GM12878 (cell line): ENCODE data around the gene AKAP5. TPM values are rescaled to one million over a fixed set of nuclear protein-coding genes. Genes with fewer than 3 reads are reported as not detected.

ENCODE experiments used
- ATAC-seq: fragments of 200-7000 bp; cut with Tn5 transposase; 3 replicates; pipeline ENCODE4 v1.9.1; 2020; ENCODE audit warnings: mild to moderate bottlenecking, moderate library complexity
- BruUV-seq: library from RNA; stranded (reverse); fragments of 400-500 nt; replicated peaks from 2 replicates; lab custom pipeline; 2021; lab: Mats Ljungman, UMichigan
- CTCF ChIA-PET: fragments of 300-600 bp; sonication (Branson Sonifier 250); formaldehyde crosslinking; extraction: SDS; loops from one replicate; lab custom pipeline; 2021; ENCODE audit warnings: inconsistent platforms; lab: Yijun Ruan, JAX
- POLR2A ChIA-PET: fragments of 350-600 bp; formaldehyde crosslinking; extraction: SDS; loops from one replicate; lab custom pipeline; 2021; ENCODE audit warnings: inconsistent platforms; lab: Charles Lee
- RAD21 ChIA-PET: fragments of 300-600 bp; sonication (Branson Sonifier 250); formaldehyde crosslinking; loops from one replicate; lab custom pipeline; 2023; ENCODE audit warnings: antibody characterized with exemption; ENCODE audit not compliant: unreplicated experiment; lab: Charles Lee
- SMC1A ChIA-PET: fragments of 300-600 bp; sonication (Branson Sonifier 250); formaldehyde crosslinking; loops from one replicate; lab custom pipeline; 2023; ENCODE audit not compliant: unreplicated experiment, uncharacterized antibody; lab: Charles Lee
- DNase-seq: peaks from one replicate; pipeline ENCODE4 v3.0.0-alpha.2; 2011; ENCODE audit warnings: low read depth, low spot score
- FAIRE-seq: peaks from 3 replicates; lab custom pipeline; 2011; peaks lifted over from hg19 to GRCh38; lab: Jason Lieb, UNC
- H2AFZ ChIP-seq: 2 replicates; pipeline ENCODE4 v1.6.0; 2011; ENCODE audit warnings: low read depth, low read length, control low read depth; ENCODE audit not compliant: control insufficient read depth
- H3K27ac ChIP-seq: 2 replicates; pipeline ENCODE4 v1.5.1; 2011; ENCODE audit warnings: control low read depth; ENCODE audit not compliant: control insufficient read depth, insufficient read depth
- H3K27me3 ChIP-seq, 2 experiments: replicated peaks in 1 of 2; 2 replicates each; pipeline versions ENCODE4 v1.6.0 to v1.6.1; 2011; ENCODE audit warnings: low read length in 1 of 2; ENCODE audit not compliant: control insufficient read depth in 2 of 2, insufficient read depth in 2 of 2
- H3K36me3 ChIP-seq, 2 experiments: 2 replicates each; pipeline ENCODE4 v1.5.1; 2011; ENCODE audit warnings: low read length in 1 of 2; ENCODE audit not compliant: control insufficient read depth in 2 of 2, insufficient read depth in 2 of 2
- H3K4me1 ChIP-seq: 2 replicates; pipeline ENCODE4 v1.6.1; 2011; ENCODE audit warnings: mild to moderate bottlenecking, low read length, moderate library complexity, mixed read lengths; ENCODE audit not compliant: control insufficient read depth, insufficient read depth
- H3K4me2 ChIP-seq: 2 replicates; pipeline ENCODE4 v1.6.0; 2011; ENCODE audit warnings: control low read depth; ENCODE audit not compliant: control insufficient read depth, insufficient read depth
- H3K4me3 ChIP-seq: fragments of 200-600 bp; sonication (generic); 2 replicates; pipeline ENCODE4 v1.5.1; 2016
- H3K79me2 ChIP-seq: 2 replicates; pipeline ENCODE4 v1.6.0; 2011; ENCODE audit warnings: low read length; ENCODE audit not compliant: control insufficient read depth, insufficient read depth
- H3K9ac ChIP-seq: 2 replicates; pipeline ENCODE4 v1.8.0; 2011; ENCODE audit warnings: low read length, control low read depth, mixed read lengths; ENCODE audit not compliant: control insufficient read depth, insufficient read depth
- H3K9me3 ChIP-seq: replicated peaks from 3 replicates; pipeline ENCODE4 v1.5.1; 2011; ENCODE audit warnings: mild to moderate bottlenecking, low read length; ENCODE audit not compliant: control insufficient read depth, insufficient read depth
- H4K20me1 ChIP-seq: 2 replicates; pipeline ENCODE4 v1.6.0; 2011; ENCODE audit not compliant: control insufficient read depth, insufficient read depth
- ATF2 ChIP-seq: IDR thresholded peaks from 2 replicates; pipeline ENCODE4 v1.6.1; 2012; ENCODE audit warnings: low read length, inconsistent platforms
- CEBPB ChIP-seq, 2 experiments: fragments of 150-350 bp in 1 of 2; IDR thresholded peaks; 2 replicates each; pipeline ENCODE4 v1.6.1; 2012 to 2014; ENCODE audit warnings: low read depth in 2 of 2, low read length in 2 of 2, borderline replicate concordance in 1 of 2, inconsistent platforms in 1 of 2
- HDGF ChIP-seq: fragments of 450-650 bp; IDR thresholded peaks from 2 replicates; pipeline ENCODE4 v1.6.1; 2016; ENCODE audit warnings: antibody characterized with exemption
- JUND ChIP-seq: IDR thresholded peaks from 2 replicates; pipeline ENCODE4 v1.6.1; 2012; ENCODE audit warnings: low read depth, mild to moderate bottlenecking, low read length, improper control_type of control experiment, moderate library complexity
- KDM1A ChIP-seq: fragments of 200-600 bp; sonication (generic); IDR thresholded peaks from 2 replicates; pipeline ENCODE4 v1.6.1; 2016; ENCODE audit warnings: borderline replicate concordance
- MTA2 ChIP-seq: fragments of 450-650 bp; IDR thresholded peaks from 2 replicates; pipeline ENCODE4 v1.6.1; 2016; ENCODE audit warnings: low read depth, mild to moderate bottlenecking, moderate library complexity
- MXI1 ChIP-seq: fragments of 150-350 bp; IDR thresholded peaks from 2 replicates; pipeline ENCODE4 v1.6.1; 2011; ENCODE audit warnings: low read depth, mild to moderate bottlenecking, inconsistent platforms, low read length, improper control_type of control experiment
- POU2F2 ChIP-seq: IDR thresholded peaks from 3 replicates; pipeline ENCODE4 v1.6.1; 2011; ENCODE audit warnings: low read depth, mild to moderate bottlenecking, low read length, borderline replicate concordance
- RAD21 ChIP-seq: IDR thresholded peaks from 2 replicates; pipeline ENCODE4 v1.6.1; 2011; ENCODE audit warnings: mild to moderate bottlenecking, low read depth, low read length, moderate library complexity; ENCODE audit not compliant: insufficient read depth
- SMAD1 ChIP-seq: fragments of 450-650 bp; IDR thresholded peaks from 2 replicates; pipeline ENCODE4 v1.6.1; 2018; ENCODE audit warnings: mild to moderate bottlenecking, low read depth; ENCODE audit not compliant: partially characterized antibody
- SMAD5 ChIP-seq: IDR thresholded peaks from 2 replicates; pipeline ENCODE4 v1.6.1; 2016; ENCODE audit warnings: antibody characterized with exemption, low read depth
- SREBF1 ChIP-seq: IDR thresholded peaks from 2 replicates; pipeline ENCODE4 v1.6.1; 2012; ENCODE audit warnings: mild to moderate bottlenecking, low read length
- TCF7 ChIP-seq: IDR thresholded peaks from 2 replicates; pipeline ENCODE4 v1.6.1; 2014; ENCODE audit warnings: antibody characterized with exemption, borderline replicate concordance
- WRNIP1 ChIP-seq: IDR thresholded peaks from 2 replicates; pipeline ENCODE4 v1.6.1; 2011; ENCODE audit warnings: low read depth, low read length, improper control_type of control experiment, borderline replicate concordance
- YBX1 ChIP-seq: fragments of 450-650 bp; IDR thresholded peaks from 2 replicates; pipeline ENCODE4 v1.6.1; 2016; ENCODE audit warnings: antibody characterized with exemption
- ZBTB33 ChIP-seq: fragments of 450-650 bp; IDR thresholded peaks from 2 replicates; pipeline ENCODE4 v1.6.1; 2017; ENCODE audit warnings: mild to moderate bottlenecking
- ZBTB4 ChIP-seq: fragments of 450-650 bp; formaldehyde crosslinking; IDR thresholded peaks from 2 replicates; pipeline ENCODE4 v1.4.0; 2022; ENCODE audit warnings: mild to moderate bottlenecking, moderate library complexity
- ZNF274 ChIP-seq: IDR thresholded peaks from one replicate; pipeline ENCODE4 v1.8.0; 2011; ENCODE audit not compliant: insufficient read length, insufficient read depth
- WGBS: methylation state at CpG from one replicate; pipeline ENCODE4 v1.1.6; 2016; ENCODE audit warnings: low lambda C conversion rate; ENCODE audit not compliant: insufficient replicate concordance, insufficient coverage; ENCODE audit errors: missing lambda C conversion rate; 5-methylcytosine and 5-hydroxymethylcytosine counted together
- in situ Hi-C: fragments of 300-500 bp; cut with MboI; formaldehyde crosslinking; loops from 9 replicates; pipeline ENCODE4 v1.14.3; 2018; ENCODE audit warnings: mixed read lengths
- intact Hi-C: fragments of 100-400 bp; cut with micrococcal nuclease; formaldehyde crosslinking; loops from one replicate; pipeline ENCODE4 v1.14.2; 2022; ENCODE audit not compliant: unreplicated experiment
- polyA plus RNA-seq, 11 experiments: library from polyadenylated mRNA; depleted of rRNA in 4 of 11; unstranded in 6 of 11; stranded (reverse) in 5 of 11; fragments of >200 nt; fragmentation: Nextera tagmentation in 4 of 11; fragmentation: Illumina TruSeq in 1 of 11; extraction: Ambion mirVana in 4 of 11; extraction: Trizol in 1 of 11; gene quantifications; 1 replicate in 1 of 11; 2 replicates in 10 of 11; pipeline versions ENCODE4 v1.2.1 to v1.2.3, GENCODE V29; 2011 to 2016; ENCODE audit warnings: inconsistent platforms in 2 of 11, missing spikeins in 2 of 11, low read depth in 1 of 11
- total RNA-seq, 4 experiments: library from RNA; depleted of rRNA in 3 of 4; stranded (reverse); fragments of >200 nt in 3 of 4; fragmentation: Illumina TruSeq in 1 of 4; extraction: Trizol in 1 of 4; gene quantifications; 2 replicates each; pipeline versions ENCODE4 v1.2.1 to v1.2.3, GENCODE V29; 2013 to 2021

The AKAP5 gene
- total and polyA plus RNA-seq, 10 of the 15 experiments (the other 5 are each of a cell fraction or from before 2014, with no cell fraction given), result 0.45 to 5.1 (median 1.7) TPM

- TF ChIP-seq RAD21, result peak; percentile 38; the same call in 1 of the 2 replicates
- TF ChIP-seq CEBPB (IDR thresholded peaks at IDR 0.05; ENCODE audit: borderline replicate concordance in 1 of 2, low read depth in 2 of 2, low read length in 2 of 2), result no peak
- no peak for TF ChIP-seq ATF2
- TF ChIP-seq MXI1, result no peak
- no peak for TF ChIP-seq KDM1A
- no peak for TF ChIP-seq MTA2
- TF ChIP-seq WRNIP1, result no peak
- TF ChIP-seq SMAD5, result no peak
- TF ChIP-seq SMAD1, result no peak
- no peak for TF ChIP-seq SREBF1
Measured at GRCh38 chr14:64502456-64502855, 37.2 kb downstream of the AKAP5 start (continued).

- TSS peak; percentile 60 for BruUV-seq
- no peak for TF ChIP-seq KDM1A
- no peak for TF ChIP-seq YBX1
- no peak for TF ChIP-seq JUND
- no peak for TF ChIP-seq ZBTB33
- TF ChIP-seq HDGF, result peak; percentile 17; the same call in 1 of the 2 replicates
- no peak for TF ChIP-seq ZNF274
- no peak for TF ChIP-seq ZBTB4 (CRISPR knock-in tag)
- TF ChIP-seq POU2F2, result no peak
- no peak for TF ChIP-seq TCF7
Measured at GRCh38 chr14:64502887-64503433, 37.7 kb downstream of the AKAP5 start.

More at GRCh38 chr14:64502887-64503433, 37.7 kb downstream of the AKAP5 start:
- Histone ChIP-seq H3K9ac (peak overlapping the region; percentile 97), H3K4me2 (peak overlapping the region; percentile 70), H3K4me1 (peaks cover 5% of the 10 kb centered on the region; the same call in 1 of the 2 replicates), H3K79me2 (peaks cover 93% of the 10 kb centered on the region), H3K27ac (peak overlapping the region; percentile 98), H3K36me3 (no peaks in the 10 kb centered on the region), H2AFZ (peak overlapping the region; percentile 53), H3K27me3 (no peaks in the 10 kb centered on the region), H3K4me3 (peak overlapping the region; percentile 76), H3K9me3 (no peaks in the 10 kb centered on the region), H4K20me1 (no peaks in the 10 kb centered on the region)
- CTCF ChIA-PET, result interaction anchor here (0.7 to 3.5 kb wide), 12 partner anchors 8 to 170 kb away, joined by 3 to 37 read pairs (median 4); partner anchors contain the start of gene HSPA2
- no peak for DNase-seq
- no peak for FAIRE-seq
- SMC1A ChIA-PET, result interaction anchor here (0.6 to 3.6 kb wide), 14 partner anchors 8 to 165 kb away, joined by 3 to 29 read pairs (median 6); partner anchors contain the start of gene AKAP5
- POLR2A ChIA-PET, result interaction anchor here (0.6 to 3.1 kb wide), 11 partner anchors 7 to 1105 kb away, joined by 3 to 19 read pairs (median 4); partner anchors contain the start of gene MTHFD1
- RAD21 ChIA-PET, result interaction anchor here (0.6 to 2.9 kb wide), 11 partner anchors 8 to 160 kb away, joined by 3 to 12 read pairs (median 7); partner anchors contain the start of gene MTHFD1
- intact Hi-C loops, result loop anchor here (2.0 kb wide), 1 partner anchor 24 kb away; no protein-coding TSS in a partner anchor
- under 1% methylated on average over 29 of the region's 29 CpGs for WGBS
- in situ Hi-C loops, result no loop called here
- no peak for ATAC-seq
